Heart right ventricle (tissue), 16 donors: Measurements from ENCODE around the gene RPS6KA5. TPM values are rescaled to one million over a fixed set of nuclear protein-coding genes. Genes with fewer than 3 reads are reported as not detected.
"Not testable (repeated sequence)": the region's sequence is repeated elsewhere in the genome, so short reads cannot be mapped to it uniquely, and the experiment has no call there.

Experiments
- ATAC-seq, 8 donors: fragments of 200-7000 bp; cut with Tn5 transposase; one replicate each; pipeline ENCODE4 v1.9.1; 2020; ENCODE audit warnings: mild to moderate bottlenecking in 8 of 8, moderate library complexity in 8 of 8, moderate number of reproducible peaks in 1 of 8
- DNase-seq, 2 donors: peaks; one replicate each; pipeline ENCODE4 v3.0.0-alpha.2; 2020
- H3K27ac ChIP-seq, 10 donors: fragments of 200-600 bp; sonication (generic) in 2 of 10; one replicate each; pipeline versions ENCODE4 v1.5.0 to v1.8.0; 2020 to 2022; ENCODE audit warnings: mild to moderate bottlenecking in 3 of 10
- H3K27me3 ChIP-seq, 7 donors: fragments of 200-600 bp; one replicate each; pipeline ENCODE4 v1.8.0; 2021 to 2022; ENCODE audit warnings: mild to moderate bottlenecking in 2 of 7
- H3K36me3 ChIP-seq, 9 donors: fragments of 200-600 bp; sonication (generic) in 1 of 9; one replicate each; pipeline versions ENCODE4 v1.5.0 to v1.8.0; 2020 to 2022; ENCODE audit warnings: mild to moderate bottlenecking in 2 of 9
- H3K4me1 ChIP-seq, 9 donors: fragments of 200-600 bp; sonication (generic) in 1 of 9; one replicate each; pipeline versions ENCODE4 v1.5.0 to v1.8.0; 2020 to 2022; ENCODE audit warnings: mild to moderate bottlenecking in 4 of 9
- H3K4me3 ChIP-seq, 10 donors: fragments of 200-600 bp; sonication (generic) in 2 of 10; one replicate each; pipeline versions ENCODE4 v1.5.0 to v1.8.0; 2020 to 2022; ENCODE audit warnings: mild to moderate bottlenecking in 7 of 10, moderate library complexity in 2 of 10
- H3K9me3 ChIP-seq, 11 donors: fragments of 200-600 bp in 10 of 11; sonication (generic) in 2 of 11; one replicate each; pipeline versions ENCODE4 v1.5.0 to v1.8.0; 2013 to 2022; ENCODE audit warnings: mild to moderate bottlenecking in 2 of 11, control low read depth in 1 of 11, moderate library complexity in 1 of 11
- WGBS, 2 donors: extraction: QIAGEN DNeasy Blood & Tissue Kit; methylation state at CpG; one replicate each; pipeline ENCODE4 v1.1.7; 2013; ENCODE audit warnings: inconsistent platforms in 1 of 2; 5-methylcytosine and 5-hydroxymethylcytosine counted together
- intact Hi-C, 10 donors: fragments of 100-400 bp; cut with DNase I; formaldehyde crosslinking; loops; one replicate each; pipeline versions ENCODE4 v1.11.1 to v1.14.2; 2022
- polyA plus RNA-seq, 2 donors: library from polyadenylated mRNA; stranded (reverse); fragments of 200-250 nt; gene quantifications; one replicate each; pipeline ENCODE4 v1.2.3, GENCODE V29; 2013
- total RNA-seq, 10 donors: library from RNA; stranded (reverse); fragmentation: NEBNext Ultra II Directional in 3 of 10; extraction: Animal tissue kit (Norgen Biotek cat#: 25700) in 3 of 10; gene quantifications; one replicate each; pipeline versions ENCODE4 v1.2.1 to v1.2.4, GENCODE V29; 2021 to 2023
- TF ChIP-seq, protein P1 (sequence below), 9 donors: fragments of 200-600 bp; sonication (generic) in 2 of 9; IDR thresholded peaks; one replicate each; pipeline versions ENCODE4 v1.5.0 to v1.8.0; 2021 to 2022; ENCODE audit warnings: antibody characterized with exemption in 9 of 9, mild to moderate bottlenecking in 5 of 9, moderate library complexity in 1 of 9
- donor health status: Arrhythmogenic right ventricular cardiomyopathy.
- donor health status: ischemic (EF 13 %, LVEDD 7.1; RV severe dilation, severe dysfunction).
- donor health status: healthy with polysubstance abuse.
- donor health status: DM: no; HTN: yes; CAD: no.
- donor health status: DM: no; HTN: no; CAD: no.
- donor health status: ischemic (EF 25% LVEDD 6.9; RV normal size, moderate dysfunction).
- donor health status: ischemic (EF 25% LVEDD 5.7; RV mildly dilated, moderate dysfunction).
- donor health status: healthy.
- donor health status: DM: yes; HTN: yes; CAD: no.
- donor health status: Ischemic cardiomyopathy.
- donor health status: ischemic (EF 35%, LVEDD 5.7; RV mildly dilated, moderate dysfunction).
- donor health status: nonischemic (EF 11% LVEDD 7.7; RV severe dilation, severe dysfunction).
- donor health status: DM: yes; HTN: yes; CAD: no.
- donor health status: PGD.
- donor health status: ischemic (EF 29% LVEDD 5.4; RV normal size, mild dysfunction).
- donor health status: nonischemic (EF 23%, LVEDD 6.1; RV moderate dilation, normal function).

Gene RPS6KA5
- total and polyA plus RNA-seq, 12 donors, result 0.84 to 22.5 (median 9.2) TPM

- intact Hi-C loops, result no loop called here
- ATAC-seq (no peak), DNase-seq (no peak)
- Histone ChIP-seq H3K4me3 (no peak overlapping the region), H3K27ac (no peak overlapping the region), H3K36me3 (no peaks in the 10 kb centered on the region), H3K9me3 (no peaks in the 10 kb centered on the region), H3K27me3 (no peaks in the 10 kb centered on the region), H3K4me1 (peaks cover 0 to 8% (median 0%) of the 10 kb centered on the region in 9 donors)
- WGBS, 2 donors, result 81 to 83% methylated on average over 3 of the region's 3 CpGs
- TF ChIP-seq, protein P1, sequence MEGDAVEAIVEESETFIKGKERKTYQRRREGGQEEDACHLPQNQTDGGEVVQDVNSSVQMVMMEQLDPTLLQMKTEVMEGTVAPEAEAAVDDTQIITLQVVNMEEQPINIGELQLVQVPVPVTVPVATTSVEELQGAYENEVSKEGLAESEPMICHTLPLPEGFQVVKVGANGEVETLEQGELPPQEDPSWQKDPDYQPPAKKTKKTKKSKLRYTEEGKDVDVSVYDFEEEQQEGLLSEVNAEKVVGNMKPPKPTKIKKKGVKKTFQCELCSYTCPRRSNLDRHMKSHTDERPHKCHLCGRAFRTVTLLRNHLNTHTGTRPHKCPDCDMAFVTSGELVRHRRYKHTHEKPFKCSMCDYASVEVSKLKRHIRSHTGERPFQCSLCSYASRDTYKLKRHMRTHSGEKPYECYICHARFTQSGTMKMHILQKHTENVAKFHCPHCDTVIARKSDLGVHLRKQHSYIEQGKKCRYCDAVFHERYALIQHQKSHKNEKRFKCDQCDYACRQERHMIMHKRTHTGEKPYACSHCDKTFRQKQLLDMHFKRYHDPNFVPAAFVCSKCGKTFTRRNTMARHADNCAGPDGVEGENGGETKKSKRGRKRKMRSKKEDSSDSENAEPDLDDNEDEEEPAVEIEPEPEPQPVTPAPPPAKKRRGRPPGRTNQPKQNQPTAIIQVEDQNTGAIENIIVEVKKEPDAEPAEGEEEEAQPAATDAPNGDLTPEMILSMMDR (IDR thresholded peaks at IDR 0.05), result no peak
Measured at GRCh38 chr14:91098591-91098990, 38.1 kb upstream of the RPS6KA5 start.

DNA sequence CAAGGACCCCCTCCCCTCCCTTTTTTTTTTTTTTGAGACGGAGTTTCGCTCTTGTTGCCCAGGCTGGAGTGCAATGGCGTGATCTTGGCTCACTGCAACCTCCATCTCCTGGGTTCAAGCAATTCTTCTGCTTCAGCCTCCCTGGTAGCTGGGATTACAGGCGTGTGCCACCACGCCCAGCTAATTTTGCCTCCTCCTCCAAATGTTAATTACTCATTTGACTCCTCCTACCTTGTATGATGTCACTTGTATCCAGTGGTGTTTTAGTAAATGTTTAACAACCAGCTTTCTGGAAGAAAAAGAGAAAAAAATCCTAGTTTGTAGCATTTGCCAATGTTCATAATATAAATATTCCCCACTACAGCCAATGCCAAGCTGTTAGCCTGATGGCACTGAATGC is 37.2 kb upstream of the RPS6KA5 start:
- H3K36me3 ChIP-seq, intact Hi-C loops, H3K4me3 ChIP-seq: not testable (repeated sequence)

GRCh38 chr14:91095178-91095577 is 34.7 kb upstream of the RPS6KA5 start:
- TF ChIP-seq, protein P1 (IDR thresholded peaks at IDR 0.05), result no peak
- H3K4me3 ChIP-seq, result no peak overlapping the region
- ATAC-seq (no peak), DNase-seq (no peak)
- no peaks in the 10 kb centered on the region for H3K36me3 ChIP-seq
- intact Hi-C loops, result no loop called here
- no peaks in the 10 kb centered on the region for H3K9me3 ChIP-seq
- no peaks in the 10 kb centered on the region for H3K27me3 ChIP-seq
- no peaks in the 10 kb centered on the region for H3K4me1 ChIP-seq
- no peak overlapping the region for H3K27ac ChIP-seq
- 80 to 81% methylated on average over 8 of the region's 8 CpGs for WGBS, 2 donors

More for the DNA sequence above, 37.2 kb upstream of the RPS6KA5 start:
- DNase-seq, H3K27me3 ChIP-seq, H3K9me3 ChIP-seq, H3K27ac ChIP-seq, ATAC-seq, H3K4me1 ChIP-seq: not testable (repeated sequence)
- WGBS, 2 donors, result 86 to 98% methylated on average over 5 of the region's 5 CpGs

GRCh38 chr14:91094772-91095171 is 34.3 kb upstream of the RPS6KA5 start:
- H3K36me3 ChIP-seq, result no peaks in the 10 kb centered on the region
- WGBS, 2 donors, result 84 to 87% methylated on average over 4 of the region's 4 CpGs
- no peaks in the 10 kb centered on the region for H3K27me3 ChIP-seq
- TF ChIP-seq, protein P1 (IDR thresholded peaks at IDR 0.05), result no peak
- intact Hi-C loops, result no loop called here
- DNase-seq, result no peak
- no peak overlapping the region for H3K27ac ChIP-seq
- H3K9me3 ChIP-seq, result no peaks in the 10 kb centered on the region
- H3K4me3 ChIP-seq, result no peak overlapping the region
- H3K4me1 ChIP-seq, result no peaks in the 10 kb centered on the region
- no peak for ATAC-seq

DNA sequence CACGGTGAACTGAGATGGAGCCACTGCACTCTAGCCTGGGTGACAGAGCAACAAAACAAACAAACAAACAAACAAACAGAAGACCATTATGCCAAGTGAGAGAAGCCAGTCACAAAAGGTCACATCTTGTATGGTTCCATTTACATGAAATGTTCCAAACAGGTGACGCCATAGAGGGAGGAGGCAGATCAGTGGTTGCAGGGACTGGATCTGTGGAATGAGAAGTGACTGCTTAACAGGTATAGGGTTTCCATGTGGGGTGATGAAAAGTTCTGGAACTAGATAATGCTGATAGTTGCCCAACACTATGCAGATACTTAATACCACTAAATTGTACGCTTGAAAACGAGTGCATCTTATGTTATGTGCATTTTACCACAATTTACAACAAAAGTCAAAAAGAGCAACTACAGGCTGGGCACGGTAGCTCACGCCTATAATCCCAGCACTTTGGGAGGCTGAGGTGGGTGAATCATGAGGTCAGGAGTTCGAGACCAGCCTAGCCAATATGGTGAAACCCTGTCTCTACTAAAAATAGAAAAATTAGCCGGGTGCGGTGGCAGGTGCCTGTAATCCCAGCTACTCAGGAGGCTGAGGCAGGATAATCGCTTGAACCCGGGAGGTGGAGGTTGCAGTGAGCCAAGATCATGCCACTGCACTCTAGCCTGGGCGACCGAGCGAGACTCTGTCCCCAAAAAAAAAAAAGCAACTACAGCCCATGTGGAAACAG is 33.5 kb upstream of the RPS6KA5 start:
- DNase-seq, H3K27ac ChIP-seq, ATAC-seq, intact Hi-C loops, H3K4me1 ChIP-seq, H3K27me3 ChIP-seq, H3K4me3 ChIP-seq, H3K9me3 ChIP-seq, H3K36me3 ChIP-seq: not testable (repeated sequence)
- WGBS, 2 donors, result 95 to 98% methylated on average over 14 of the region's 14 CpGs
